ENCODE measurements around the gene ELAVL1.
"Not testable (repeated sequence)": the region's sequence is repeated elsewhere in the genome, so short reads cannot be mapped to it uniquely, and the experiment has no call there.

ELAVL1 gene

GRCh38 chr19:7921302-7921966, 84.0 kb downstream of the ELAVL1 start:
- no peak for DNase-seq (ENCODE audit: low read depth)

GRCh38 chr19:7920519-7921301, 84.7 kb downstream of the ELAVL1 start:
- peak; percentile 99 for DNase-seq (ENCODE audit: low read depth)

GRCh38 chr19:7919610-7920518, 85.6 kb downstream of the ELAVL1 start, which contains the start of gene SNAPC2:
Gene SNAPC2, plus strand, starts transcription at chr19:7920338. Its CDS starts 29 bp downstream, at chr19:7920367.
- DNase-seq (ENCODE audit: low read depth) = peak; percentile 91

- no peak for DNase-seq (ENCODE audit: low read depth)
Observed at GRCh38 chr19:7918615-7919421, 86.6 kb downstream of the ELAVL1 start.

GRCh38 chr19:7918062-7918614, 87.3 kb downstream of the ELAVL1 start:
- not testable (repeated sequence) for DNase-seq (ENCODE audit: low read depth)

GRCh38 chr19:7917267-7918061, 88.0 kb downstream of the ELAVL1 start:
- peak; percentile 39 for DNase-seq (ENCODE audit: low read depth)

GRCh38 chr19:7916955-7917266, 88.5 kb downstream of the ELAVL1 start:
- DNase-seq (ENCODE audit: low read depth) = no peak

- peak; percentile 40 for DNase-seq (ENCODE audit: low read depth)
Observed at GRCh38 chr19:7916103-7916954, 89.1 kb downstream of the ELAVL1 start.

GRCh38 chr19:7915250-7916102, 90.0 kb downstream of the ELAVL1 start:
- no peak for DNase-seq (ENCODE audit: low read depth)

GRCh38 chr19:7914598-7915045, 90.8 kb downstream of the ELAVL1 start, which contains the start of gene TGFBR3L:
Gene TGFBR3L, plus strand, starts transcription at chr19:7914830.
- DNase-seq (ENCODE audit: low read depth) = no peak

- DNase-seq (ENCODE audit: low read depth) = no peak
Observed at GRCh38 chr19:7914099-7914498, 91.3 kb downstream of the ELAVL1 start.

- DNase-seq (ENCODE audit: low read depth) = no peak
Observed at GRCh38 chr19:7913652-7914051, 91.8 kb downstream of the ELAVL1 start.

- no peak for DNase-seq (ENCODE audit: low read depth)
Observed at GRCh38 chr19:7912697-7913564, 92.5 kb downstream of the ELAVL1 start.

GRCh38 chr19:7912144-7912696, 93.2 kb downstream of the ELAVL1 start:
- no peak for DNase-seq (ENCODE audit: low read depth)

- no peak for DNase-seq (ENCODE audit: low read depth)
Observed at GRCh38 chr19:7911508-7912143, 93.8 kb downstream of the ELAVL1 start.

- DNase-seq (ENCODE audit: low read depth) = no peak
Observed at GRCh38 chr19:7910321-7911161, 94.9 kb downstream of the ELAVL1 start.

All from activated T-helper 1 cell treated with Interleukin-2 at 50 U/mL for 16 hours (primary cell).